ENCODE measurements around the gene CIRBP.

The CIRBP gene

DNA sequence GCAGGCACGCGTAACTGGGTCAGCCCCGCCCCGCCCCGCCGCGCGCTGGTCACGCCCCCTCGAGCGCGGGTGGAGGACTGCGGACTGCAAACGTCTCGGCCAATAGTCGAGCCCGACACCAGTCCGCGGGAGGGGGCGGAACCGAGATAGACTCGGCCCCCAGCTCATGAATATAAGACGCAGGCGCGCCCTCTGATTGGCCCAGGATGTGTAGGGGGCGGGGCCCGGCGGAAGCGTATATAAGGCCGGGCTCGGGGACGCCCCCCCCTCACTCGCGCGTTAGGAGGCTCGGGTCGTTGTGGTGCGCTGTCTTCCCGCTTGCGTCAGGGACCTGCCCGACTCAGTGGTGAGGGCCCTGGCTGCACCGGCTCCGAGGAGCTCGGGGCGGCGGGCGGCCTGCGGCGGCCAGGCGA is at the start of gene CIRBP:
Gene CIRBP (plus strand): TSS at position 268 of the 413 bp plus-strand sequence. CDS start 1,602 bp downstream, outside the sequence.
- peak; percentile 93 for DNase-seq (ENCODE audit: low read depth)

DNA sequence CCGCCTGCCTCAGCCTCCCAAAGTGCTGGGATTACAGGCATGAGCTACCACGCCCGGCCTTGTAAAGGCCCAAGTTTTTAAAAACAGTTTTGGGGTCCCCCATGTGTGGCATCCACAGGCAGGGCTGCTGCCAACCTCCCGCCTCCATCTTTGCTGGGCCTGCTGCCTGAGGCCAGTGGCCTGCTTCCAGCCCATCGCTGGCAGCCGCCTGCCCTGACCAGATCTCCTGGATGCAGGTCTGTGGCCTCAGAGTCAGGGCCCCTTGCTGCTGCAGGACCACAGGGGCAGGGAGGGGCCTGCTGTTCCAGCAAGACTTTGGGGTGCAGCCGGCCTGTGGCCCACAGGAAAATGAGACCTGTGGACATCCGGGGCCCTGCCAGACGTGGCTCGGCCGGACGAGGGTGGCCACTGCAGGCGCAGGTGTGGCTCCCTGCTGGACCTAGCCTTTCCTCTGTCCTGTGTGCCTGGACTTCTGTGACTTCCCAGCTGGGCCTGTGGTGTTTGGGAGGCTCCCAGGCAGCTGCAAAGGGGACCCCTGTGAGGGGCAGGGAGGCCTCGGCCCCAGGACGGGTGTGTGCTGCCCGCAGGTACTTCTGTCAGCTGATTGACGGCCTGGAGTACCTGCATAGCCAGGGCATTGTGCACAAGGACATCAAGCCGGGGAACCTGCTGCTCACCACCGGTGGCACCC is 49.2 kb upstream of the CIRBP start:
- DNase-seq (ENCODE audit: low read depth) = no peak

DNA sequence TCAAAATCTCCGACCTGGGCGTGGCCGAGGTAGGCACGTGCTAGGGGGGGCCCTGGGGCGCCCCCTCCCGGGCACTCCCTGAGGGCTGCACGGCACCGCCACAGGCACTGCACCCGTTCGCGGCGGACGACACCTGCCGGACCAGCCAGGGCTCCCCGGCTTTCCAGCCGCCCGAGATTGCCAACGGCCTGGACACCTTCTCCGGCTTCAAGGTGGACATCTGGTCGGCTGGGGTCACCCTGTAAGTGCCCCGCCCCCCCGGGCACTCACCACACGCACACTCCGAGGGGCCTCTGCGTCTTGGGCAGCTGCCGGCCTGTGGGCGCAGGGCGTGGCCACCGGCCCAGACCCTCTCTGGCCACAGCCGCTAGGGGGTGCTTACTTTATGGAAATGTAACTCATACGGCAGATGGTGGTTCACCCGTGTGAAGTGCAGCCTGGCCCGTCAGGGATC is 48.6 kb upstream of the CIRBP start:
- DNase-seq (ENCODE audit: low read depth) = no peak

DNA sequence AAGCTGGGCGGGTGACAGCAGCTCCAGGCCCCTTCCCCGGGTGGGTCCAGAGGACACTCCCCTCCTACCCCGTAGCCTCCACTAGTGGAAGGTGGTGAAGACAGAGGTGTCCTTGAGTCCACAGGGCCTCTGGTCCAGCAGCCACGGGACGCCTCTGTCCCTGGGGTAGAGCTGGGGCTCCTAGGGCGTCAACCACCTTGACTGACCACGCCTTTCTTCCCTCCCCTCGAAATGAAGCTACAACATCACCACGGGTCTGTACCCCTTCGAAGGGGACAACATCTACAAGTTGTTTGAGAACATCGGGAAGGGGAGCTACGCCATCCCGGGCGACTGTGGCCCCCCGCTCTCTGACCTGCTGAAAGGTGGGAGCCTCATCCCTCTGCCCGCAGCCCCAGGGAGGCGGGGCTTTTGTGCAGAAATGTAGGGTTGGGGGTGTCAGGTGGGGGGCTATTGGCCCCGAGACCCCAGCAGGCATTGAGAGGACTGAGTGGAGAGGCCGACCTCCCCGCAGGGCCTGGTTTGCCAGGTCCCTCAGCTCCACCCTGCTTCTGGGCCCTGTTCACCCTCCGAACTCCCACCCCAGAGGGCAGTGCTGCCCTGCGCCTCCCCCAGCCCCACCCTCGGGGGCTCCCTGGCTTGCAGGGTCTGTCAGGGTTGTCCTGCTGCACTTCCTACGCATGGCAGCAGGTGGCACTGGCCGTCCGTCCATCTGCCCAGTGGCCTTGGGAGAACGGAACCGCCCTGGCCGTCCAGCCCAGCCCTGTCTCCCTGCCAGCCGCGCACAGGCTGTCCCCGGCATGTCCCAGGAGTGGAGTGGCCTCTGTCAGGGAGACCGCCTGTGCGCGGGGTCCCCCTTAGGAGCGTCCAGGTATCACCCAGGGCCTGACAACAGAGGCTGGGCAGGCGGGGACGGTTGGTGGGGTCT is 47.9 kb upstream of the CIRBP start:
- DNase-seq (ENCODE audit: low read depth) = no peak

DNA sequence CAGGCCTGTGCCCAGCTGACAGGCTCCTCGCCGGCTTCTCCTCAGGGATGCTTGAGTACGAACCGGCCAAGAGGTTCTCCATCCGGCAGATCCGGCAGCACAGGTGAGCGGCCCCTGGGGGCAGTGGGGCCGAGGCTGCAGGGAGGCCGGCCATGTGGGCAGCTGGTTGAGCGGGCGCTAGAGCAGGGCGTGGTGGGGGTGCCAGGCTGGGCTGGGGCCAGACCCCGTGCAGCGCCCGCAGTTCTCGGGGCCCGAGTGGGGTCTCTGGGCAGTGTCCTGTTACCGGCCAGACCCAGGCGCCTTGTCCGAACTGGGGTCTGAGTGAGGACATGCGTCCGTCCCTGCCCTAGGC is 47.3 kb upstream of the CIRBP start:
- no peak for DNase-seq (ENCODE audit: low read depth)

DNA sequence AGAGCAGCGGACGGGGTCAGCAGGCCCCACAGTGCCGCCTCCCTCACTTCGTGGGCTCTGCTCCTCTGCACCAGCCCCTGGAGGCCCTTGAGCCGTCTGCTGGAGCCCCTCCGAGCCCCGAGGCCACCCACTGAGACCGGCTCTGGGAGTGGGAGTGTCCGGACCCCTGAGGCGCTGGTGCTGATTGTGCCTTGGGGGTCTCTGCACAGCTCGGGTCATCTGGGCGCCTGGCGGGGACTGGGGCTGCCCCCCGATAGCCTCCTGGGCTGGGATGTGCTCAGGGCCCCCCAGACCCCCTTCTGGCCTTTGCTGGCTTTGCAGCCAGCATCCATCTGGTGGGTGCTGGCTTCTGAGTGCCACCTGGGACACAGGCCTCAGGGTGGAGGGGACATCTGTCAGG is 46.7 kb upstream of the CIRBP start:
- DNase-seq (ENCODE audit: low read depth) = no peak

DNA sequence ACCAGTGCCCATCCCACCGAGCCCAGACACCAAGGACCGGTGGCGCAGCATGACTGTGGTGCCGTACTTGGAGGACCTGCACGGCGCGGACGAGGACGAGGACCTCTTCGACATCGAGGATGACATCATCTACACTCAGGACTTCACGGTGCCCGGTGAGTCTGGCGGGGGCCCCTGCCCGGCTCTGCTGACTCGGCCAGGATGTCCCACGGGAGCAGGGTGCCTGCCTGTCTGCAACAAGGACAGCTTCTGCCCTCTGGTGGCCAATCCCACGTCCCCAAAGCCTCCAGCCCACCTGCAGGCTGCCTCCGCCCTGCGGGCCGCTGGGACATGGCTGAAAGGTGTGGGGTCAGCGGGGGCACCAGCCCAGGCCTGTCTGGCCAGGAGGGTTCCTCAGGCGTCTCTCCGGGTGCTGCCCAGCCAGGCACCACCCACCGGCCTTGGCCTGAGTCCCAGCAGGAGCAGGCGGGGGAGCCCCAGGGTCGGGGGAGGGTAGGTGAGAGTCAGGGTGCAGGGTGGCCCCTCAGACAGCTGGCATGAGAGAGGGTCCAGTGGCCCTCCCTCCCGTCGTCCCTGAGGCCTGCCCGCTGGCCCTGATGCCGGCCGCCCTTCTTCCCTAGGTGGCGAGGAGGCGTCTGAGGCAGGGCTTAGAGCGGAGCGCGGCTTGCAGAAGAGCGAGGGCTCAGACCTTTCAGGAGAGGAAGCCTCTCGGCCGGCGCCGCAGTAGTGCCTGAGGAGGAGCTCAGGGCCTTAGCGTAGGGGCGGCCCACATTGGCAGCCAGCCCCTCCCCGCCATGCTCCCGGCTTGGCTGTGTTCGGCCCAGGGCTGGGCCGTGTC is 45.9 kb upstream of the CIRBP start:
- no peak for DNase-seq (ENCODE audit: low read depth)

DNA sequence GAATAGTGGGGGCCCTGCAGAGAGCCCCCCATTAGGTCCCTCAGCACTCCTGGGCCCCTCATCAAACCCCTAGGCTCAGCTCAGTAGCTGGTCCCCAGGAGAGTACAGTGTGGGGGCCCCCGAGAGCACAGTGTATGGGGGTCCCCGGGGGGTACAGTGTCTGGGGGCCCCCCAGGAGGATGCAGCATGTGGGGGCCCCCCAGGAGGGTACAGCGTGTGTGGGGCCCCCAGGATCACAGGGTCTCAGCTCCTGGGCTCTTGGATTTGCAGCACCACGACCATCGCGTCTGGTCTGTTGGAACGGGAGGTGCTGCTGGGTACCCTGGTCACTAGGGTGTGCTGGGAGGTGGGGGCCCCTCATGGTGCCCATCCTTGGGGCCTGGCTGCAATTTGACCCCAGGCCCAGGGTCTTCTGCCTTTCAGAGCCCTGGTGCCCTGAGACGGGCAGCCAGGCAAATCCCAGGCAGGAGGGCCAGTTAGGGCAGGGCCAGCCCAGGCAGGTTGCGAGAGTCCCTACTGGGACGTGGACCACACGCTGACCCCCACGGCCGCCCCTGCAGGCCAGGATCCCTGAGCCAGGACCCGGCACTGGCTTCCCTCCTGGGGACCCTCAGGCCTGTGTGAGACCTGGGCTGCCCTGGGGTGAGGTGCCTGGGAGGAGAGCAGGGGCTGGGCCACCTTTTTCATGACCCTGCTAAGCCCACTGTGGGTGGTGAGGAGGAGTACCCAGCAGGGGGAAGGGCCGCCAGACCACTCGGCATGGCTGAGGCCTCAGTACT is 44.9 kb upstream of the CIRBP start:
- no peak for DNase-seq (ENCODE audit: low read depth)

DNA sequence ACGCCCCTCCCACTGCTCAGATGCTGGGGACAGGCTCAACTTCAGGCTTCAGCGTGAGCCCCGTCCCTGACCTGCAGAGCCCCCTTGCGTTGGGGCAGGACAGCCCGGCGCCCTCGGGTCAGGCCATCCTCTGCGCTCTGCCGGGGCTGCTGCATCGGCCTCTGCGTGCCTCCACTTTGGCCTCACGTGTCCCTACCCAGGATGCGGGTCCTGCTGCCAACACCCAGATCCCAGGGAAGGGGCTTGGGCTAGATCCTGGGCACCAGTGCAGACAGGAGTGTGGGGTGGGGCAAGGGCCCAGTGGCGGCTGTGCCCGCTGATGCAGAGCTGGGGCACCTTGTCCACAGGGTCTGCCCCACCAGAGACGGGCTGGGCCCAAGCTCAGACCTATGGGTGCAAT is 44.3 kb upstream of the CIRBP start:
- DNase-seq (ENCODE audit: low read depth) = no peak

DNA sequence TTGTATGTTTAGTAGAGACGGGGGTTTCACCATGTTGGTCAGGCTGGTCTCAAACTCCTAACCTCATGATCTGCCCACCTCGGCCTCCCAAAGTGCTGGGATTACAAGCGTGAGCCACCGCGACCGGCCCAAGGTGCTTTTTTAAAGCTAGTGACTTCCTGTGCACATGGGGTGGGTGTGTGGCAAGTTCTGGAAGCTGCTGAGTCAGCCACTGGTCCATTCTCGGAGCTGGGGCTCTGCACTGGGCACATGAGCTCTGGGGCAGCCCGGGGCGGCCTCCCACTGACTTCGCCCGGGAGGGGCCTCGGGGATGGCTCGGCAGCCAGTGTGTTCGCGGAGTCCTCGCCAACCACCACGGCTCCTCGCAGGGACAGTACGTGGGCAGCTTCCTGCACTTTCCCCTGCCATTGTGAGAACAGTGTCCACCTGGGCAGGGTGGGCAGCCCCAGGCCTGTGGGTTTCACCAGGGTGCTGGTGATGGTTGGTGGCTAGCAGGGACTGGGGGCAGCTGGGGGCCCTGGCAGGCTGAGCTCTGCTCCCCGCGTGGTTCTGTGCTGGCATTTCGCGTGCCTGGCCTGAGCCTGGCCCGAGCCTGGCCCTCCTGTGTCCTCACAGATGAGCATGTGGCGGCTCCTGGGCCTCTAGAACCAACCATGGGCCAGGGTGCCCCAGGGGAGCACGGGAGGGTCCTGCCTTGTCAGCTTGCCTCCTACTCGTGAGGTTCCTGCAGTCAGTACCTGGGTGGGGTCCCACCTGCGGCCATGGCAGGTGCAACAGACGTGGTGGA is 43.5 kb upstream of the CIRBP start:
- DNase-seq (ENCODE audit: low read depth) = no peak

DNA sequence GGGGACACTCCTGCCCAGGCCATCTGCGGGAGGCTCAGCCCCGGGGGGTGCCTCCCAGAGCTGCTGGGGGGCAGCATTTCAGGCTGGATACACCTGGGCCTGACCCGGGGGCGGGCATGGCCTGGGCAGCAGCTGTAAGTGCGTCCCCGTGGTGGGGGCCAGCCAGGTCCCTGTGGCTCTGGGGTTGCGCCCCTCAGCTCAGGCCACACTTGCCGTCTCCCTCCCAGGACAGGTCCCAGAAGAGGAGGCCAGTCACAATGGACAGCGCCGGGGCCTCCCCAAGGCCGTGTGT is 43.0 kb upstream of the CIRBP start:
- DNase-seq (ENCODE audit: low read depth) = no peak

DNA sequence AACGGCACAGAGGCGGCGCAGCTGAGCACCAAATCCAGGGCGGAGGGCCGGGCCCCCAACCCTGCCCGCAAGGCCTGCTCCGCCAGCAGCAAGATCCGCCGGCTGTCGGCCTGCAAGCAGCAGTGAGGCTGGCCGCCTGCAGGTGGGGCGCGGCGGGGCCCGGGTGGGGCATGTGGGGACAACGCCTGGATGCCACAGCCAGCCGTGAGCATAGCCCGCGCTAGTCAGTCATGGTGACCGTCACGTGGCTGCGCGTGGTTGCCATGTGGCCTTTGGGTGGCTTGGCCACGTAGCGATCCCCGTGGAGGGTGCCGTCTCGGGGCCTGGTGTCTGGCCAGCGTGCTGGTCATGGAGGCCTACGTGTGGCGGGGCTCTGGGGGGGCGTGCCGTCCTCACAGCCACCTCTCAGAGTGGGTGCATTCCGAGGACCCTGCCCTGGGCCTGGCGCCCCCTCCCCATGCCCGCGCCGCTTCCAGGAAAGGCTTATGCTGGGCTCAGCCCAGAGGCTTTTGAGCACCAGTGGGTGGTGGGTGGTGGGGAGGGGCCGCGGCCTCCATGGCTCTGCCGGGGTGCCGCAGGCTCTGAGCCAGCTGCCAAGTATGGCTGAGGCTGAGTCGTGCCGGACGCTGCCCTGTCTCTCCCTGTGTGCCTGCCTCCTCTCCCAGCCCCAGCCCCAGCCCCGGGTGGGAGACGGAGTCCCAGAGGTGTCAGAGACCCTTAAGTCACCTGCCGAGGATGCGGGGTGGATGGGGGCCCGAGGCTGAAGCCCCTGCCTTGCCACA is 42.4 kb upstream of the CIRBP start:
- no peak for DNase-seq (ENCODE audit: low read depth)

DNA sequence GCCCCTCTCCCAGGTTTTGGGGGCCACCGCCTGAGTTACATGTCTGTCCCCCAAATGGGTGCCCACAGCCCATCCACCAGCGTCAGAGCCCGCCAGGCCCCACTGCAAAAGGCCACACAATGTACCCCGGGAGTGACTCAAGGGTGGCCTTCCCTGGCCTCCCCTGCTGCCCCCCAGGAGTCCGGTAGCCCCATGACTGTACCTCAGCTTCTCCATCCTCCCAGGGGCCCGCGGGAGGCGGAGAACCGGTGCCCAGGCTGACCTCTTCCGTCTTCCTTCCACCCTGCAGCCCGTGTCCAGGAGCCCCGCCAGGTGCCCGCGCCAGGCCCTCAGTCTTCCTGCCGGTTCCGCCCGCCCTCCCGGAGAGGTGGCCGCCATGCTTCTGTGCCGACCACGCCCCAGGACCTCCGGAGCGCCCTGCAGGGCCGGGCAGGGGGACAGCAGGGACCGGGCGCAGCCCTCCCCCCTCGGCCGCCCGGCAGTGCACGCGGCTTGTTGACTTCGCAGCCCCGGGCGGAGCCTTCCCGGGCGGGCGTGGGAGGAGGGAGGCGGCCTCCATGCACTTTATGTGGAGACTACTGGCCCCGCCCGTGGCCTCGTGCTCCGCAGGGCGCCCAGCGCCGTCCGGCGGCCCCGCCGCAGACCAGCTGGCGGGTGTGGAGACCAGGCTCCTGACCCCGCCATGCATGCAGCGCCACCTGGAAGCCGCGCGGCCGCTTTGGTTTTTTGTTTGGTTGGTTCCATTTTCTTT is 41.7 kb upstream of the CIRBP start:
- no peak for DNase-seq (ENCODE audit: low read depth)

DNA sequence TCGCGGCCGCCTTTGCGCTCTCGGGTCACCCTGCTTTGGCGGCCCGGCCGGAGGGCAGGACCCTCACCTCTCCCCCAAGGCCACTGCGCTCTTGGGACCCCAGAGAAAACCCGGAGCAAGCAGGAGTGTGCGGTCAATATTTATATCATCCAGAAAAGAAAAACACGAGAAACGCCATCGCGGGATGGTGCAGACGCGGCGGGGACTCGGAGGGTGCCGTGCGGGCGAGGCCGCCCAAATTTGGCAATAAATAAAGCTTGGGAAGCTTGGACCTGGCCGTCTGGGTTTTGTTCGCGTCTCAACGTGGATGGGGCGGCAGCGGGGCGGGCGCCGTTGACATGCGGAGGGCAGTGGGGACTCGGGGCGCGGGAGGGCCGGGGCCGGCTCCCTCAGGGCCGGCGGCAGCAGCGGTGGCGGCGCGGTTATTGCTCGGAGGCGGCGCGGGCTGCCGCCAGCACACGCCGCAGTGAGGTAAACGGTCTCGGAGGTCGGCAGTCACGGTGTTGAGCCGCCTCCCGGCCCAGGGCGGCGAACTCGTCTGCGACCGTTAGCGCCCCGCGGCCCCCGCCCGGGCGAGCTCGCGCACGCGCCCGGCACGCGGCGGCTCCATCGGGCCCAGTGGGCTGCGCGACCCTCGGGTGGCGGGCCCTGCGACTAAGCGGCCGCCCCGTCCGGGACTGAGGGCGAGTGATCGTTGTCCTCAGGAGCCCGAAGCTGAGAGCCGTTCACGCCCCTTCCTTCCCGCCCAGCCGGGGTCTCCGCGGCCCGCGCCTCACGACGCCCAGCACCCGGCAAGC is 40.8 kb upstream of the CIRBP start:
- no peak for DNase-seq (ENCODE audit: low read depth)

DNA sequence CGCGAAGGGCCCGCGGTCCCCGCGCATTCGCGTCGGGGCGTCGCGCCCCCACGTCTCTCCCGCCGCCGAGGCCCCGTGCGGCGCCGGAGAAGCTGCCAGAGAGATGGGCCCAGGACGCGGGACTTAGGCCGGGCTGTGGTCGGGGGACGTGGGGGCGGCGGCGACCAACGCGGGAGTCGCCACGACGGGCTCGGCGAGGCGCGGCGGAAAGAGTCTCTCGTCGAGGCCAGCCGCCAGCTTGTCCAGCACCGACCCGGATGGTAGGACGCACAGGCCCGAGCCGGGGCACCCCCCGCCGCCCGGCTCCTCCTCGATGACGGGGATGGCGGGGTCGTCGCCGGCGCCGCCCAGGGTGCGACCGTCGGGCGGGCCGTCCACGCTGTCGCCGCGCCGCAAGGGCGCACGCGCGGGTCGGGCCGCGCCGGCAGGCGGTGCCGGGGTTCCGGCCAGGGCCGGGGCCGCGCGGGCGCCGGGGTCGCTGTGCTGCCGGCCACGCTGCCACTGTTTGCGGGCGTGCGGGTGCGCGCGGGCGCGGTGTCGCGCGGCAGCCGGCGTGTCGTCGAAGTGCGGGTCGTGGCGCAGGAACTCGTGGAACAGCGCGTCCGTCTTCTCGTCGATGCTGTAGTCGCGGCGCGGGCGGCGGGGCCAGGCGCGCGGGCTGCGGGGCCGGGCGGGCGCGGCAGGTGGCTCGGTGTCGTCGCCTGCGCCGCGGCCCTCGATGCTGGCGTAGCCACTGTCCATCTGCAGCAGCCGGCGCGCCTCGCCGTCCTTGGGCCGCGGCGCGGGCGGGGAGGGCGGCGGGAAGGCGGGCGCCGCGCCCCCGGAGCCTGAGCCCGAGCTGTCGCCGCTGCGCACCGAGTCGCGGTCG is 39.8 kb upstream of the CIRBP start:
- no peak for DNase-seq (ENCODE audit: low read depth)

DNA sequence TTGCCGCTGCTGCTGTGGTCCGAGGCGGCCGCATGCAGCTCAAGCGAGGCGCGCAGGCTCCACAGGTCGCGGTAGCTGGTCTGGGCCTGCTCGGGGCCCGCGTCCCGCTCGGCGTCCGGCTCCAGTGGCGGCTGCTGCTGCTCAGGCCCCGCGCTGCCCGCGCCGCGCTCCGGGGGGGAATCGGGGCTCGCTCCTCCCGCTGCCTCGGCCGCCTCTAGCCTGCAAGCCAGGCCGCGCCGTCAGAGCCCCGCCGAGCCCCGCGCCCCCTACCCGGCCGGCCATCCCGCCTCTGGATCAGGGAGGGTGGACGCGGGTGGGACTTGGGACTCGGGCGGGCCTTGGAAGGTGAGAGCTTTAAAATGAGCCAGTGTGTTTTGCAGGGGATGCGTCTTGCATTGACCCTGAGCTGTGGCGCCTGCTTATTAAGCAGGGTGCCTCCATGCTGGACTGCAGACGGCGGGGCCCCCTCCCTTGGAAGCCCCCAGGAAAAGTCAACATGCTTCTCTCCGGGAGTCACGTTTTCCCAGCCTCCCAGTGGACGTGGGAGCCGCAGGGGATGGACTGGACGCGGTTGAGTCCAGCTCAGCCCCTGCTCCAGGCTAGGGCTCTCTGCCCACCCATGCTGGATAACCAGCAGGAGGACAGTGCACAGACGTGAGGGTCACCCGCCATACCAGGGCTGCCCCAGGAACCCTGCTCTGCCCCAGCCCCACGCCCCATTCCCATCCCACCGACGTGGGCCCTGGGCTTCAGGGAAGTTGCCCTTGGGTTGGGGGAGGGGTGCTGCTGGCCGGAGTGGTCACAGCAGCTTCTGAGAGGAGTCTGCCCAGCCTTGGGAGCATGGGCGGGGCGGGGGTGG is 39.0 kb upstream of the CIRBP start:
- no peak for DNase-seq (ENCODE audit: low read depth)
